HG03342 (cell line): ENCODE results near the gene SLIT1.

Experiments
- ATAC-seq: cut with Tn5 transposase; IDR thresholded peaks from one replicate; pipeline ENCODE4 v1.9.1; 2021; ENCODE audit warnings: mild to moderate bottlenecking, moderate library complexity; ENCODE audit not compliant: unreplicated experiment

Gene SLIT1

GRCh38 chr10:96986200-96986856, 199.4 kb downstream of the SLIT1 start:
- ATAC-seq, result no peak

GRCh38 chr10:96984541-96985131, 201.1 kb downstream of the SLIT1 start:
- peak; percentile 89 for ATAC-seq

- ATAC-seq, result no peak
These were observed 203.4 kb downstream of the SLIT1 start for GRCh38 chr10:96982149-96982930.

- ATAC-seq, result peak; percentile 70
These were observed 207.1 kb downstream of the SLIT1 start for GRCh38 chr10:96978621-96979154.

GRCh38 chr10:96975136-96975535, 210.6 kb downstream of the SLIT1 start:
- no peak for ATAC-seq

GRCh38 chr10:96973809-96974747, 211.7 kb downstream of the SLIT1 start:
- ATAC-seq, result no peak

GRCh38 chr10:96972264-96972663, 213.5 kb downstream of the SLIT1 start:
- ATAC-seq, result no peak

- no peak for ATAC-seq
These were observed 214.4 kb downstream of the SLIT1 start for GRCh38 chr10:96971324-96971723.

GRCh38 chr10:96968682-96969423, 216.9 kb downstream of the SLIT1 start:
- ATAC-seq, result no peak

- no peak for ATAC-seq
These were observed 217.9 kb downstream of the SLIT1 start for GRCh38 chr10:96967847-96968246.

- no peak for ATAC-seq
These were observed 221.6 kb downstream of the SLIT1 start for GRCh38 chr10:96964131-96964530.

GRCh38 chr10:96960872-96961271, 224.9 kb downstream of the SLIT1 start:
- no peak for ATAC-seq

GRCh38 chr10:96959733-96960132, 226.0 kb downstream of the SLIT1 start:
- ATAC-seq, result no peak

- no peak for ATAC-seq
These were observed 227.7 kb downstream of the SLIT1 start for GRCh38 chr10:96958071-96958470.

- no peak for ATAC-seq
These were observed 230.0 kb downstream of the SLIT1 start for GRCh38 chr10:96955794-96956193.

GRCh38 chr10:96951954-96952353, 233.8 kb downstream of the SLIT1 start:
- ATAC-seq, result no peak

- ATAC-seq, result no peak
These were observed 236.6 kb downstream of the SLIT1 start for GRCh38 chr10:96949039-96949683.
